Gastroesophageal sphincter (tissue), 3 donors: ENCODE data around the gene RFNG.

Source experiments
- CTCF ChIP-seq, 4 experiments: fragments of 200-600 bp in 2 of 4; fragments of 450-650 bp in 2 of 4; sonication (generic) in 1 of 4; IDR thresholded peaks; one replicate each; pipeline ENCODE4 v1.5.1; 2017 to 2019; ENCODE audit warnings: antibody characterized with exemption in 4 of 4, mild to moderate bottlenecking in 2 of 4, moderate library complexity in 2 of 4
- EP300 ChIP-seq: sonication (generic); formaldehyde crosslinking; IDR thresholded peaks from one replicate; pipeline ENCODE4 v1.6.1; 2017; ENCODE audit warnings: antibody characterized with exemption, mild to moderate bottlenecking
- POLR2A ChIP-seq, 2 donors: fragments of 450-650 bp; IDR thresholded peaks; one replicate each; pipeline ENCODE4 v1.6.1; 2017; ENCODE audit warnings: antibody characterized with exemption in 2 of 2, mild to moderate bottlenecking in 2 of 2, moderate library complexity in 1 of 2
- POLR2AphosphoS5 ChIP-seq: sonication (generic); formaldehyde crosslinking; IDR thresholded peaks from one replicate; pipeline ENCODE4 v1.6.1; 2017; ENCODE audit warnings: antibody characterized with exemption

- TF ChIP-seq POLR2AphosphoS5 (no peak), CTCF (IDR thresholded peaks at IDR 0.05) (no peak), POLR2A (IDR thresholded peaks at IDR 0.05) (no peak), EP300 (no peak)
Measured at GRCh38 chr17:82060614-82061013, 9.0 kb upstream of the RFNG start.
